HG03060 (cell line): Measurements from ENCODE around the gene PHEX.

Experiments used
- ATAC-seq: cut with Tn5 transposase; IDR thresholded peaks from one replicate; pipeline ENCODE4 v1.9.1; 2021; ENCODE audit warnings: low read depth, moderate number of reproducible peaks; ENCODE audit not compliant: unreplicated experiment

The PHEX gene

GRCh38 chrX:22141047-22141730 is 109.1 kb downstream of the PHEX start:
- ATAC-seq = no peak

- no peak for ATAC-seq
Observed at GRCh38 chrX:22147214-22147613, 115.1 kb downstream of the PHEX start.

DNA sequence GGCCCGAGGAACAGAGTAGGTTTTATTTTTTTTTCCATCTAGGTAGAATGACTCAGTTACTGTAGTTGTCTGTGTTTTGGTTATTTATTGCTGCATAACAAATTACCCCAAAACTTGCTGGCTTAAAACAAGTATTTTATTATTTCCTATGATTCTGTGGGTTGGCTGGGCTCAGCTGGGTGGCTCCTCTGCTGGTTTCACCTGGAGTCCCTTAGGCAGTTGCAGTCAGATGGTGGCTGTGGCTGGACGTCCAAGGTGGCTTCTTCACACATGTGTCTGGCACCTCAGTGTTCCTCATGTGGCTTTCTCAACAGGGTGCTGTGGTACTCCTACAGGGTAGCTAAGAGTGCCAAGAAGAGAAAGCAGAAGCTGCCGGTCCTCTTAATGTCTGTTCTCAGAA is 115.8 kb downstream of the PHEX start:
- ATAC-seq = no peak

- ATAC-seq = no peak
Observed at GRCh38 chrX:22148565-22148964, 116.4 kb downstream of the PHEX start.

GRCh38 chrX:22150371-22150770 is 118.2 kb downstream of the PHEX start:
- ATAC-seq = no peak

GRCh38 chrX:22155126-22155525 is 123.0 kb downstream of the PHEX start:
- no peak for ATAC-seq

DNA sequence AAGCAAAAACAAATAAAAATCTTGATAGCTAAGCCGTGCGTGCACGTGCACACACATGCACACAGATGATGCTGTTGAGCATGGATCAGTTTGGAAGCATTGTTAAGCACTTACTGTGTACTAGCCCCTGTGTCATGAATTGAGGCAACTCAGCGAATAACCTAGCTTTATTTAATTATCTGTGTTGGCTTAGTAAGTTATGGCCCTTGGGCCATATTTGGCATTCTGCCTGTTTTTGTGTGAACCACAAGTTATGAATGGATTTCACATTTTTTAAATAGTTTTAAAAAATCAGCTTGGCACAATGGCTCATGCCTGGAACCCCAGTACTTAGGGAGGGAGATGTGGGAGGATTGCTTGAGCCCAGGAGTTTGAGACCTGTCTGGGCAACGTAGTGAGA is 126.9 kb downstream of the PHEX start:
- no peak for ATAC-seq

DNA sequence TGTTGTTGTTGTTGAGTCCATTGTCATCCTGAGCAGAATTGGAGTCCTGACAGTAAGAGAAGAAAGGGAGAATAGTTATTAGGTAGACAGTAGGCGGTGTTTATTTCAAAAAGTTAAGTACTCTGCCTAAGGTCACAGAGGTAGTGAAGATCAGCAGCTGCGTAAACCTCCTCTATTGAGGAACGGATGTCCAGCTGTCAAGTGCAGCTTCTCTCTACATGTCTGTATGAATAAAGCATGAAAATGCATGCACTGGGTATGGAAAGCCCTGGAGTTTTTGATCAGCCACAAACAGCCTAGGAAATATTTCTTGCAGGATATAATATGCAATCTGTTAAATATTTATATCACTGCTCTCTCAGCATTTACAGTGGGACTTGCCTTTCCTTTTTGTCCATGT is 131.2 kb downstream of the PHEX start:
- no peak for ATAC-seq

DNA sequence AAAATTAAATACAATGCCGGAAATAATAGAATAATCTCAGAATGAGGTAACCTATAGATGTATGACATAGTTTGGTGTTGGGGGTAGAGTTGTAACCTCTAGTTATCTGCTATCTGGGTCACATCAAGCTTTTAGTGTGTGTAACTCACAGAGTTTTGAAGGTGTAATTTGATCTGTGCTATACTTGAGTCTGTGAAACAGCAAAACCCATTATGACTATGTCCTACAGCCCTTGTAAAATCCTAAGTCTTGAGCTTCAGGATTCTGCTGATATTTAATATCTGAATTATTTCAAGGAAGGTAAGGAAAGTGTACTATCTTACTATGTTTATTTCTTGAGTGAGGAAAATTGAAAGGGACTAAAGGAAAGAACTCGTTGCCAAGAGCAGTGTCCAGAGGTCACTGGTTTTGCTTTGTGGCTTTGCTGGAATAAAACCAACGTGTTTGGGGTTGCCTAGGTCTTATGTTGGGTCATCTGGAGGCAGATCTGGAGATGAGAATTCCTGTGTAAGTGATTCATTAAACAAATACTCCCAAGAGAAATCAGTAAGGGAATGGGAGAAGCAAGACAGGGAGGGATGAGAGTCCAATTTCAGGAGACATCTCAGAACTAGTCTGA is 132.8 kb downstream of the PHEX start:
- ATAC-seq = no peak

GRCh38 chrX:22165732-22166457 is 133.8 kb downstream of the PHEX start:
- ATAC-seq = no peak

DNA sequence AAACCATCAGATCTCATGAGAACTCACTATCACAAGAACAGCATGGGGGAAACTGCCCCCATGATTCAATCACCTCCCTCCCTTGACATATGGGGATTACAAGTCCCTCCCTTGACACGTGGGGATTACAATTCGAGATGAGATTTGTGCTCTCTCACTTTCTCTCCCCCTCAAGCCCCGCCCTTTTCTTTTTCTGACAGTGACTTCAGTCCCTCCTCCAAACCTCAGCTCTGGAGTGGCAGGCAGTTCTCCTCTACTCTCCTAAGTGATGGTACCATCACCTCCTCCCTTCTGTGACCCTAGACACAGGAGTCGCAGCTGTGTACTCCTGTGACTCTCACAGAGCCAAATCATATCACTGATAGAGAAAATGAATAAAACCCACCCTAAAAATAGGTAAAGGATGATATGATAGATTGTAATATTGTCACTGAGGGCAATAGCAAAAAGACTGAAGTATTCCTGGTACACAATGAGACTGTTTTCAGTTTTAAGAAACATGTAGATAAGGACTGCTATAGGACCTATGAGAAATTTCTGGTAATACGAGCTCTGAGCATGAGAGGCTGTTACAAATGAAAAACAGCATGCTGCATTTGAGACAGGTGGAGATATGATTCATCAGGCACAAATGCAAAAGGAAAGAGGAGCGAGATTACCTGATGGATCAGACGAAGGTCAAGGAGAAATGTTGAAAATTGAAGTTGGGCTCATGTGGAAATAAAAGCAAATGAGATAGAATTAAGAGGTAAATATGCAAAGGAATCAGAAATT is 139.3 kb downstream of the PHEX start:
- no peak for ATAC-seq

GRCh38 chrX:22173966-22174365 is 141.8 kb downstream of the PHEX start:
- no peak for ATAC-seq

DNA sequence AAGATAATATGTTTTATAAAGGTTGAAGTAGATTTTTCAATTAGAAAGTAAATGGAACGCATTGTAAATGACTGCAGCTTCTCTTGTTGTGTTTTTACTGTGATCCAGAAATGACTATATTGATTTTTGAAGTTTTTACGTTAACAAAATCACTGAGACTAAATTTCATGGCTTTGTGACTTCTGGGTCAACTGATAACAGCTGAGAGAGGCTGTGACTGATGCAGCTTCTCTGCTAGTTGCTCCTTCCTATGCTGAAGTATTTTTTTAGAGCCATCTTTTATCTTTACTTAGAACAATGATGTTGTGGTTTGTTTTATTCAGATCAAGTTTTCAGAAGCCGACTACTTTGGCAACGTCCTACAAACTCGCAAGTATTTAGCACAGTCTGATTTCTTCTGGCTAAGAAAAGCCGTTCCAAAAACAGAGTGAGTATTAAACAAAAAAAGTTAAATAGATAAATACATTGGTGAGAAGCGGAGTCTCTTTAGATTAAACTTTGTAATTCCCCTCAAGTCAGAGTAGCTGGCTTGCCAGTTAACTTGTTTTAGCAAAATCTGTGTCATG is 145.9 kb downstream of the PHEX start:
- ATAC-seq = no peak

- no peak for ATAC-seq
Observed at GRCh38 chrX:22184096-22184495, 152.0 kb downstream of the PHEX start.

- ATAC-seq = no peak
Observed at GRCh38 chrX:22186165-22186564, 154.0 kb downstream of the PHEX start.

DNA sequence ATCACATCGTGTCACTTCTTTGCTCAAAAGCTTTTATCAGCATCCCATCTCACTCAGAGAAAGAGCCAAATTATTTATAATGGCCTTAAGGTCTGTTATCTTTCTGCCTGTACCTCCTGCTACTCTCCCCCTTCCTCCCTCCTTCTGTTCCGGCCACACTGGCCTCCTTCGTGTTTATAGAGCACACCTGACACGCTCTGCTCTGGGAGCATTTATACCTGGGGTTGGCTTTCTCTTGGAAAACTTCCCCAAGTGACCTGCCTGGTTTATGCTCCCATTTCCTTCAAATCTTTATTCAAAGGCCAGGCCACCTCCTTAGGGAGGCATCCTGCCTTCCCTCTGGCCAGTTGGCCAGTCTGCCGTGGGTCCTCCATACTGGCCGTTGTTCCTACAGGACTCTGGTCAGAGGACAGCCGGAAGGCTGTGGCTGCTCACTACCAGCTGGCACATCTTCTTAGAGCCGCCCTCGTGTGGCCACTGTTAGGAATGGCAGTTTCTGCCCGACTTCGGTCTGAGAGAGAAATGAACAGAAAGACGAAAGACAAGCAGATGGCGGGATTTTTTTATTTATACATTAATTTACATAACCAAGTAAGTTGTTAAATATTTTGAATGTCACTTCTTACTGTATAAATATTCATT is 160.4 kb downstream of the PHEX start:
- ATAC-seq = peak; percentile 52

- ATAC-seq = no peak
Observed at GRCh38 chrX:22193851-22194659, 161.9 kb downstream of the PHEX start.

GRCh38 chrX:22194660-22194945 is 162.5 kb downstream of the PHEX start:
- no peak for ATAC-seq

- ATAC-seq = no peak
Observed at GRCh38 chrX:22196149-22196548, 164.0 kb downstream of the PHEX start.

GRCh38 chrX:22202251-22202650 is 170.1 kb downstream of the PHEX start:
- ATAC-seq = no peak
